HepG2 (cell line): ENCODE results near the gene IKZF5. TPM values are rescaled to one million over a fixed set of nuclear protein-coding genes. Genes with fewer than 3 reads are reported as not detected.
A peak's percentile ranks its signal among the peaks of the same experiment; 100 is the strongest.

Experiments
- ATAC-seq: fragments of 200-7000 bp; cut with Tn5 transposase; 3 replicates; pipeline ENCODE4 v1.9.1; 2020; ENCODE audit warnings: mild to moderate bottlenecking, moderate library complexity
- BruUV-seq: library from RNA; stranded (reverse); fragments of 400-500 nt; replicated peaks from 2 replicates; lab custom pipeline; 2021; lab: Mats Ljungman, UMichigan
- CTCF ChIA-PET: fragments of 300-600 bp; formaldehyde crosslinking; extraction: SDS; loops from one replicate; lab custom pipeline; 2021; ENCODE audit warnings: low total read pairs, inconsistent platforms, low intra/inter-chr PET ratio; lab: Yijun Ruan, JAX
- POLR2A ChIA-PET: fragments of 350-600 bp; sonication (Branson Sonifier 250); formaldehyde crosslinking; loops from one replicate; lab custom pipeline; 2020; ENCODE audit warnings: antibody characterized with exemption, inconsistent platforms; lab: Yijun Ruan, JAX
- DNase-seq: peaks from one replicate; pipeline ENCODE4 v3.0.0-alpha.2; 2015; ENCODE audit warnings: low spot score
- FAIRE-seq: peaks from 3 replicates; lab custom pipeline; 2011; peaks lifted over from hg19 to GRCh38; lab: Jason Lieb, UNC
- H2AFZ ChIP-seq: one replicate; pipeline ENCODE4 v1.6.1; 2011; ENCODE audit warnings: low read length, inconsistent platforms
- H3K27ac ChIP-seq: fragments of 300-600 bp; 3 replicates; pipeline ENCODE4 v1.8.0; 2011; ENCODE audit warnings: mixed run types, mild to moderate bottlenecking, mixed read lengths, low read length, inconsistent platforms; ENCODE audit not compliant: insufficient read depth; ENCODE audit errors: extremely low read length
- H3K27me3 ChIP-seq, 2 experiments: fragments of 200-600 bp in 1 of 2; 2 replicates in 1 of 2; 3 replicates in 1 of 2; pipeline versions ENCODE4 v1.6.0 to v1.8.0; 2011; ENCODE audit warnings: low read length in 2 of 2, mild to moderate bottlenecking in 2 of 2, moderate library complexity in 2 of 2, inconsistent platforms in 1 of 2; ENCODE audit not compliant: insufficient read depth in 2 of 2, control insufficient read depth in 1 of 2
- H3K36me3 ChIP-seq, 2 experiments: fragments of 200-600 bp in 1 of 2; replicated peaks in 1 of 2; 2 replicates in 1 of 2; 3 replicates in 1 of 2; pipeline versions ENCODE4 v1.5.1 to v1.8.0; 2011; ENCODE audit warnings: low read length in 2 of 2, inconsistent platforms in 1 of 2; ENCODE audit not compliant: insufficient read depth in 2 of 2, control insufficient read depth in 1 of 2
- H3K4me1 ChIP-seq: 2 replicates; pipeline ENCODE4 v1.5.1; 2012; ENCODE audit warnings: low read length, inconsistent platforms; ENCODE audit not compliant: insufficient read depth
- H3K4me2 ChIP-seq: 2 replicates; pipeline ENCODE4 v1.6.0; 2011; ENCODE audit warnings: low read depth, low read length, inconsistent platforms
- H3K4me3 ChIP-seq, 3 experiments: fragments of 200-600 bp in 1 of 3; sonication (generic), shearing (Covaris generic) in 1 of 3; replicated peaks in 1 of 3; 2 replicates each; pipeline ENCODE4 v1.5.1; 2011 to 2016; ENCODE audit warnings: low read length in 3 of 3, inconsistent platforms in 2 of 3, low read depth in 2 of 3, mild to moderate bottlenecking in 2 of 3, control low read depth in 1 of 3, mixed read lengths in 1 of 3; ENCODE audit not compliant: insufficient read depth in 1 of 3
- H3K79me2 ChIP-seq: one replicate; pipeline ENCODE4 v1.6.1; 2011; ENCODE audit warnings: low read length, inconsistent platforms; ENCODE audit not compliant: insufficient read depth
- H3K9ac ChIP-seq: 2 replicates; pipeline ENCODE4 v1.6.0; 2011; ENCODE audit warnings: mild to moderate bottlenecking, low read depth, low read length, inconsistent platforms; ENCODE audit not compliant: insufficient read depth
- H3K9me3 ChIP-seq: 2 replicates; pipeline ENCODE4 v1.5.1; 2012; ENCODE audit warnings: mild to moderate bottlenecking, low read length
- H4K20me1 ChIP-seq: 2 replicates; pipeline ENCODE4 v1.6.0; 2011; ENCODE audit warnings: inconsistent platforms, mild to moderate bottlenecking, low read length, moderate library complexity; ENCODE audit not compliant: insufficient read depth
- EEA1 ChIP-seq: sonication (generic); formaldehyde crosslinking; IDR thresholded peaks from 2 replicates; pipeline ENCODE4 v1.5.1; 2020; ENCODE audit warnings: mild to moderate bottlenecking, missing genetic modification reagents, borderline replicate concordance
- EED ChIP-seq: sonication (generic); formaldehyde crosslinking; IDR thresholded peaks from 2 replicates; pipeline ENCODE4 v1.5.0; 2020; ENCODE audit warnings: mild to moderate bottlenecking, missing genetic modification reagents
- KLF12 ChIP-seq: sonication (generic); formaldehyde crosslinking; IDR thresholded peaks from 2 replicates; pipeline ENCODE4 v1.4.0; 2020; ENCODE audit warnings: missing genetic modification reagents, borderline replicate concordance
- NCOA2 ChIP-seq: sonication (generic); formaldehyde crosslinking; IDR thresholded peaks from 2 replicates; pipeline ENCODE4 v1.8.0; 2022; ENCODE audit warnings: inconsistent platforms
- POGZ ChIP-seq: sonication (generic); formaldehyde crosslinking; IDR thresholded peaks from 2 replicates; pipeline ENCODE4 v1.4.0; 2020; ENCODE audit warnings: mild to moderate bottlenecking, missing genetic modification reagents
- POLR2A ChIP-seq, 2 experiments: IDR thresholded peaks; 2 replicates each; pipeline ENCODE4 v1.6.1; 2011; ENCODE audit warnings: low read depth in 2 of 2, low read length in 2 of 2, mild to moderate bottlenecking in 1 of 2, moderate library complexity in 1 of 2; ENCODE audit not compliant: insufficient read depth in 1 of 2
- SP140L ChIP-seq: sonication (generic); formaldehyde crosslinking; IDR thresholded peaks from 2 replicates; pipeline ENCODE4 v1.4.0; 2020; ENCODE audit warnings: missing genetic modification reagents, borderline replicate concordance
- TRIM24 ChIP-seq: sonication (generic); formaldehyde crosslinking; IDR thresholded peaks from 2 replicates; pipeline ENCODE4 v1.8.0; 2022; ENCODE audit warnings: mild to moderate bottlenecking, missing genetic modification reagents
- ZEB1 ChIP-seq: IDR thresholded peaks from 2 replicates; pipeline ENCODE4 v1.6.1; 2012; ENCODE audit warnings: mild to moderate bottlenecking, low read depth, inconsistent platforms; ENCODE audit not compliant: insufficient replicate concordance
- ZNF101 ChIP-seq: sonication (generic); formaldehyde crosslinking; IDR thresholded peaks from 2 replicates; pipeline ENCODE4 v1.4.0; 2020; ENCODE audit warnings: mild to moderate bottlenecking, low read depth, missing genetic modification reagents, borderline replicate concordance
- ZNF224 ChIP-seq: sonication (generic); formaldehyde crosslinking; IDR thresholded peaks from 2 replicates; pipeline ENCODE4 v1.5.0; 2020; ENCODE audit warnings: mild to moderate bottlenecking, missing genetic modification reagents
- ZNF296 ChIP-seq: sonication (generic); formaldehyde crosslinking; conservative IDR thresholded peaks from 2 replicates; pipeline ENCODE4 v1.5.0; 2020; ENCODE audit warnings: mild to moderate bottlenecking, missing genetic modification reagents
- ZNF572 ChIP-seq: sonication (generic); formaldehyde crosslinking; IDR thresholded peaks from 2 replicates; pipeline ENCODE4 v1.5.1; 2020; ENCODE audit warnings: mild to moderate bottlenecking, missing genetic modification reagents
- ZNF660 ChIP-seq: sonication (generic); formaldehyde crosslinking; IDR thresholded peaks from 2 replicates; pipeline ENCODE4 v1.5.1; 2020; ENCODE audit warnings: mild to moderate bottlenecking, low read depth, missing genetic modification reagents, borderline replicate concordance
- ZNF766 ChIP-seq: sonication (generic); formaldehyde crosslinking; IDR thresholded peaks from 2 replicates; pipeline ENCODE4 v1.5.0; 2020; ENCODE audit warnings: missing genetic modification reagents, borderline replicate concordance
- ZNF879 ChIP-seq: sonication (generic); formaldehyde crosslinking; IDR thresholded peaks from 2 replicates; pipeline ENCODE4 v1.8.1; 2023; ENCODE audit warnings: missing genetic modification reagents
- WGBS: methylation state at CpG from one replicate; pipeline ENCODE4 v1.1.6; 2017; ENCODE audit warnings: low lambda C conversion rate; 5-methylcytosine and 5-hydroxymethylcytosine counted together
- in situ Hi-C: cut with HindIII; loops from 2 replicates; pipeline ENCODE4 v1.10.0; 2017; ENCODE audit warnings: low pct_unique_long_range_greater_than_20kb; ENCODE audit not compliant: extremely low pct_ligation_motif_present
- intact Hi-C: fragments of 100-400 bp; cut with micrococcal nuclease; formaldehyde crosslinking; loops from one replicate; pipeline ENCODE4 v1.10.0; 2022; ENCODE audit not compliant: unreplicated experiment
- polyA plus RNA-seq, 8 experiments: library from polyadenylated mRNA; depleted of rRNA in 3 of 8; stranded (reverse) in 7 of 8; unstranded in 1 of 8; fragments of >200 nt; fragmentation: Illumina TruSeq in 4 of 8; extraction: Trizol in 4 of 8; gene quantifications; 2 replicates each; pipeline versions ENCODE4 v1.2.1 to v1.2.3, GENCODE V29; 2011 to 2016; ENCODE audit warnings: low read depth in 4 of 8, missing spikeins in 1 of 8, mixed read lengths in 1 of 8; ENCODE audit not compliant: insufficient read depth in 1 of 8
- total RNA-seq, 5 experiments: library from RNA; depleted of rRNA; stranded (reverse); fragments of >200 nt; fragmentation: Illumina TruSeq; extraction: Trizol; gene quantifications; 2 replicates each; pipeline ENCODE4 v1.2.3, GENCODE V29; 2016; ENCODE audit warnings: low read depth in 1 of 5
- TF ChIP-seq, protein P1 (sequence below): sonication (generic); formaldehyde crosslinking; IDR thresholded peaks from 2 replicates; pipeline ENCODE4 v1.4.0; 2020; ENCODE audit warnings: mild to moderate bottlenecking, missing genetic modification reagents

Gene IKZF5
- total and polyA plus RNA-seq, 2 of the 13 experiments (the other 11 are each of a cell fraction or from before 2014, with no cell fraction given), result 3.7 to 12.0 TPM

DNA sequence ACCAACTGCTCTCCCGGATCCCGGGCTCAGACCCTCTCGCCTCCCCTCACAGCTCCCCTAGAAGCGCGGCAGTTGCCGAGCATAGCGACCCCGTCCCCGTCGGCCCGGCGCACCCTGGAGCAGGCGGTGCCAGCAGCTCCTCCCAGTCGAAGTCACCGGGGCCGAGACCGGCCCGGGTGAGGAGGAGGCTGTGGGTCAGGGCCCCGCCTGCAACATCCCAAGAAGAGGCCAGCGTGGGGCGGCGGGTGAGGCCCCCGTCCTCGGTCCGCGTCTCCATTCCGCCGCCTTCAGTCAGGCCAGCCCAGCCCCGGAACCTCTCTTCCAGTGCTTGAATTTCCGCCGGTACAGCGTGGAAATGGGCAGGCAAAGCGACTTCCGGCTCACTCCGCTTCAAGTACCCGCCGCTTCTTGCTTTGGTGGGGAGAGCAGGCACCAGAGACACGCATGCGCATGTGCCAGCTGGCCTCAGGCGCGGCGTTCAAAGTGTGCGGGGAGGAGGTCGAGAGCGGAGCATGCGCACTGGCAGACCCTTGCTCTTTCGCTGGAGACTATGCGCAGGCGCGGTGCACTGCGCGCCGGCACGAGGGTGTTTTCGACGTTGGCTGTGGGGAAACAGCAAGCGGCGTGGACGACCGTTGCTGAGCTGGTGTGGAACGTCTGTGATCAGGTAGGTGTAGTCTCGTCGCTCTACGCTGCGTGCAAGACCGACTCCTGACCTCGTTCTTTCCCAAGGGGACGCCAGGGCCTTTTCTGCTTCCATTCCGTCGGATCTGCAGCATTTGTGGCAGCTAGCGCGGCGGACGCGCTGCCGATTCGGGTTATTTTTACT lies 54.5 kb downstream of the IKZF5 start, which contains the start of gene C10orf88 (continued):
- TF ChIP-seq ZNF101 (CRISPR knock-in tag) (peak; percentile 71; the same call in 1 of the 2 replicates), ZNF660 (CRISPR knock-in tag) (no peak), EEA1 (CRISPR knock-in tag) (no peak; the same call in 1 of the 2 replicates), ZNF766 (CRISPR knock-in tag) (peak; percentile 95; the same call in 1 of the 2 replicates), SP140L (CRISPR knock-in tag) (peak; percentile 78; the same call in 1 of the 2 replicates), ZNF224 (peak; percentile 86; the same call in 1 of the 2 replicates), POGZ (CRISPR knock-in tag) (peak; percentile 98)
- TF ChIP-seq, protein P1, sequence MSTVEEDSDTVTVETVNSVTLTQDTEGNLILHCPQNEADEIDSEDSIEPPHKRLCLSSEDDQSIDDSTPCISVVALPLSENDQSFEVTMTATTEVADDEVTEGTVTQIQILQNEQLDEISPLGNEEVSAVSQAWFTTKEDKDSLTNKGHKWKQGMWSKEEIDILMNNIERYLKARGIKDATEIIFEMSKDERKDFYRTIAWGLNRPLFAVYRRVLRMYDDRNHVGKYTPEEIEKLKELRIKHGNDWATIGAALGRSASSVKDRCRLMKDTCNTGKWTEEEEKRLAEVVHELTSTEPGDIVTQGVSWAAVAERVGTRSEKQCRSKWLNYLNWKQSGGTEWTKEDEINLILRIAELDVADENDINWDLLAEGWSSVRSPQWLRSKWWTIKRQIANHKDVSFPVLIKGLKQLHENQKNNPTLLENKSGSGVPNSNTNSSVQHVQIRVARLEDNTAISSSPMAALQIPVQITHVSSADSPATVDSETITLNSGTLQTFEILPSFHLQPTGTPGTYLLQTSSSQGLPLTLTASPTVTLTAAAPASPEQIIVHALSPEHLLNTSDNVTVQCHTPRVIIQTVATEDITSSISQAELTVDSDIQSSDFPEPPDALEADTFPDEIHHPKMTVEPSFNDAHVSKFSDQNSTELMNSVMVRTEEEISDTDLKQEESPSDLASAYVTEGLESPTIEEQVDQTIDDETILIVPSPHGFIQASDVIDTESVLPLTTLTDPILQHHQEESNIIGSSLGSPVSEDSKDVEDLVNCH (CRISPR knock-in tag), result no peak

DNA sequence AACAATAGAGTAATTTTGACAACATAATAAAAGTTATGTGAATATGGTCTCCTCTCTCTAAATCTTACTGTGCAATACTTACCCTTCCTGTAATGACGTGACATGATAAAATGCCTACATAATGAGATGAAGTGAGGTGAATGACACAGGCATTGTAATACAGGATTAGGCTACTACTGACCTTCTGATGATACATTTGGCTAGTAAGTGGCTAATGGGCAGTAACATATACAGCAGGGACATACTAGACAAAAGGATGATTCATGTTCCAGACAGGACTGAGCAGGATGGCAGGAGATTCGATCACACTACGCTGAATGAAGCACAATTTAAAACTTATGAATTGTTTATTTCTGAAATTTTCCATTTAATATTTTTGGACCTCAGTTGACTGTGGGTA lies 59.3 kb downstream of the IKZF5 start:
- no peak for FAIRE-seq
- no peak for DNase-seq
- H2AFZ ChIP-seq, result no peak overlapping the region
- H3K4me3 ChIP-seq, result no peak overlapping the region
- in situ Hi-C loops (no loop called here), intact Hi-C loops (no loop called here)
- BruUV-seq, result no TSS peak
- peaks cover 7% of the 10 kb centered on the region for H3K79me2 ChIP-seq
- ATAC-seq, result no peak
- H4K20me1 ChIP-seq, result no peaks in the 10 kb centered on the region
- H3K9ac ChIP-seq, result no peak overlapping the region
- H3K9me3 ChIP-seq, result no peaks in the 10 kb centered on the region
- H3K27ac ChIP-seq, result no peak overlapping the region
- no peaks in the 10 kb centered on the region; a peak in 1 of 5 replicates for H3K27me3 ChIP-seq
- TF ChIP-seq ZNF296, result no peak
- TF ChIP-seq ZEB1, result no peak
- TF ChIP-seq ZNF572, result no peak
- no peak for TF ChIP-seq ZNF879 (CRISPR knock-in tag)
- no peak for TF ChIP-seq POLR2A (IDR thresholded peaks at IDR 0.05; ENCODE audit: insufficient read depth in 1 of 2, low read depth in 2 of 2, low read length in 2 of 2)
- no peak for TF ChIP-seq KLF12 (CRISPR knock-in tag)
- TF ChIP-seq EED (CRISPR knock-in tag), result no peak
- no peak for TF ChIP-seq NCOA2 (CRISPR knock-in tag)
- TF ChIP-seq TRIM24 (CRISPR knock-in tag), result no peak
- H3K36me3 ChIP-seq, result peaks cover 0 to 13% of the 10 kb centered on the region in 2 experiments; a peak in 3 of 5 replicates
- WGBS, result 99% methylated on average over 3 of the region's 3 CpGs
- H3K4me2 ChIP-seq, result no peak overlapping the region
- ChIA-PET CTCF (no interaction called here), POLR2A (no interaction called here)
- H3K4me1 ChIP-seq, result peaks cover 14% of the 10 kb centered on the region
